Tibial nerve (tissue), 4 donors: ENCODE results near the gene UBE2D2. TPM values are rescaled to one million over a fixed set of nuclear protein-coding genes. Genes with fewer than 3 reads are reported as not detected.
"Not testable (repeated sequence)": the region's sequence is repeated elsewhere in the genome, so short reads cannot be mapped to it uniquely, and the experiment has no call there.

Experiments used
- DNase-seq, 2 donors: peaks; one replicate each; pipeline ENCODE4 v3.0.0-alpha.2; 2019; ENCODE audit warnings: low spot score in 2 of 2
- H3K27ac ChIP-seq, 4 donors: fragments of 200-600 bp; sonication (generic) in 3 of 4; one replicate each; pipeline ENCODE4 v1.5.1; 2017 to 2019; ENCODE audit warnings: mild to moderate bottlenecking in 1 of 4
- H3K27me3 ChIP-seq, 2 donors: fragments of 200-600 bp; sonication (generic) in 1 of 2; one replicate each; pipeline versions ENCODE4 v1.5.1 to v1.6.0; 2017 to 2019
- H3K36me3 ChIP-seq, 3 donors: fragments of 200-600 bp; sonication (generic); one replicate each; pipeline ENCODE4 v1.5.1; 2018 to 2019
- H3K4me1 ChIP-seq, 4 donors: fragments of 200-600 bp; sonication (generic) in 3 of 4; one replicate each; pipeline ENCODE4 v1.5.1; 2017 to 2019
- H3K4me3 ChIP-seq, 4 donors: fragments of 200-600 bp; sonication (generic) in 3 of 4; one replicate each; pipeline ENCODE4 v1.5.1; 2017 to 2019; ENCODE audit warnings: mild to moderate bottlenecking in 1 of 4, moderate library complexity in 1 of 4
- H3K9me3 ChIP-seq, 4 donors: fragments of 200-600 bp; sonication (generic) in 3 of 4; one replicate each; pipeline ENCODE4 v1.5.1; 2017 to 2019
- EP300 ChIP-seq, 2 donors: sonication (generic); formaldehyde crosslinking; IDR thresholded peaks; one replicate each; pipeline ENCODE4 v1.6.1; 2017; ENCODE audit warnings: antibody characterized with exemption in 2 of 2, mild to moderate bottlenecking in 1 of 2
- POLR2A ChIP-seq, 2 donors: fragments of 450-650 bp; IDR thresholded peaks; one replicate each; pipeline ENCODE4 v1.6.1; 2017; ENCODE audit warnings: antibody characterized with exemption in 2 of 2, mild to moderate bottlenecking in 2 of 2, moderate library complexity in 2 of 2
- WGBS, 2 donors: methylation state at CpG; one replicate each; pipeline ENCODE4 v1.1.5; 2018; 5-methylcytosine and 5-hydroxymethylcytosine counted together
- total RNA-seq, 4 donors: library from RNA; depleted of rRNA; stranded (reverse); fragments of >200 nt; gene quantifications; one replicate each; pipeline ENCODE4 v1.1.0, GENCODE V29; 2016
- TF ChIP-seq, protein P1 (sequence below), 5 experiments: fragments of 200-600 bp in 3 of 5; fragments of 450-650 bp in 2 of 5; sonication (generic) in 3 of 5; IDR thresholded peaks; one replicate each; pipeline ENCODE4 v1.5.1; 2016 to 2019; ENCODE audit warnings: antibody characterized with exemption in 5 of 5, mild to moderate bottlenecking in 3 of 5, moderate library complexity in 2 of 5

The UBE2D2 gene
- total RNA-seq, 4 donors from 2014 or later = 85.9 to 118 (median 99.7) TPM

DNA sequence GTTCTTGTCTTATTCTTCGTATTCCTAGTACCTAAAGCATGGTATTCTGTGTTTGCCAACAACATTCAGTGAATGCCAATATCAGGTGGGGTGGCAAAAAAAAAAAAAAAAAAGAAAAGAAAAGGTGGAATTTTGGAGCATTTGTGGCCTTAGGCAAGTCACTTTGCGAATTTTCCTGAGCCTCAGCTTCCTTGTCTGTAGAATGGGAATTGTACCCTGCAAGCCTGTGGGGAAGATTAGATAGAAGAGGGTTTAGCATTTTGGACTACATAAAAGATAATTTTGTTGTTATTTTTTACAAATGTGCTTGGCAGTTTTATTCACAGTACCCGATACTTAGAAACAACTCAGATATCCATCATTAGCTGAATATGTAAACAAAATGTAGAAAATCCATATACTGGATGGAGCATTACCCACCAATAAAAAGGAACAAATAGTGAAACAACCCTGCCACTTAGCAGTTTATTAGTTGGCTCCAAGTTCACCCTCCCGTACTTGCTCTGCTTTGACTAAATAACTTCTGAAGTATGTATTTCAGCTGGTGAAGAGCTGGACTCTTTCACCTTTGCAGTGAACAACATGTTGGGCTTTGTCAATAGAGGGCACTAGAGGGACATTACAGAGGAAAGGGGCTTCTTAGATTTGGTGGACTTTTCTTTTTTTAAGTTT is 13.6 kb downstream of the UBE2D2 start:
- WGBS, 2 donors = 71 to 72% methylated on average over 4 of the region's 4 CpGs
- H3K9me3 ChIP-seq = no peaks in the 10 kb centered on the region
- peak in 1 of 2 donors; percentile 15 for DNase-seq
- peaks cover 0 to 6% (median 0%) of the 10 kb centered on the region in 3 donors for H3K36me3 ChIP-seq
- peaks cover 0 to 86% (median 45%) of the 10 kb centered on the region in 4 donors for H3K4me1 ChIP-seq
- H3K27ac ChIP-seq = no peak overlapping the region
- TF ChIP-seq, protein P1, sequence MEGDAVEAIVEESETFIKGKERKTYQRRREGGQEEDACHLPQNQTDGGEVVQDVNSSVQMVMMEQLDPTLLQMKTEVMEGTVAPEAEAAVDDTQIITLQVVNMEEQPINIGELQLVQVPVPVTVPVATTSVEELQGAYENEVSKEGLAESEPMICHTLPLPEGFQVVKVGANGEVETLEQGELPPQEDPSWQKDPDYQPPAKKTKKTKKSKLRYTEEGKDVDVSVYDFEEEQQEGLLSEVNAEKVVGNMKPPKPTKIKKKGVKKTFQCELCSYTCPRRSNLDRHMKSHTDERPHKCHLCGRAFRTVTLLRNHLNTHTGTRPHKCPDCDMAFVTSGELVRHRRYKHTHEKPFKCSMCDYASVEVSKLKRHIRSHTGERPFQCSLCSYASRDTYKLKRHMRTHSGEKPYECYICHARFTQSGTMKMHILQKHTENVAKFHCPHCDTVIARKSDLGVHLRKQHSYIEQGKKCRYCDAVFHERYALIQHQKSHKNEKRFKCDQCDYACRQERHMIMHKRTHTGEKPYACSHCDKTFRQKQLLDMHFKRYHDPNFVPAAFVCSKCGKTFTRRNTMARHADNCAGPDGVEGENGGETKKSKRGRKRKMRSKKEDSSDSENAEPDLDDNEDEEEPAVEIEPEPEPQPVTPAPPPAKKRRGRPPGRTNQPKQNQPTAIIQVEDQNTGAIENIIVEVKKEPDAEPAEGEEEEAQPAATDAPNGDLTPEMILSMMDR (IDR thresholded peaks at IDR 0.05) = peak in 3 of 5 experiments; percentile 34 to 59 (median 45)
- TF ChIP-seq POLR2A (IDR thresholded peaks at IDR 0.05) = no peak
- H3K4me3 ChIP-seq = no peak overlapping the region
- no peaks in the 10 kb centered on the region for H3K27me3 ChIP-seq

DNA sequence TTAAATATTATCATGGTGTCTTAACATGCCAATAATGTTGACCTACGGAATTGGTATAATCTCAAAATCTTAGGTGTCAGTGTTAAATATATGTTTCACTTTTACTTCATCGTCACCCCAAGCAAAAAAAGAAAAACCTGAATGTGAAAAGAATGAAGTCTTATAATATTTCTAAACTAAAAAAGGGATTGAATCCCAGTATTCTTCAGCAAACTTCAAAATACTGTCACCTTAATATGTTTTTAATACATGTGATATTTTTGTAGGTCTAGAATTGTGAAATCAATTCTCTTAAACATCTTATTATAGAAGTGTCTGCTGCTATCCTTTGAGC is 14.1 kb downstream of the UBE2D2 start:
- 75 to 79% methylated on average over 2 of the region's 2 CpGs for WGBS, 2 donors
- peaks cover 0 to 87% (median 45%) of the 10 kb centered on the region in 4 donors for H3K4me1 ChIP-seq

DNA sequence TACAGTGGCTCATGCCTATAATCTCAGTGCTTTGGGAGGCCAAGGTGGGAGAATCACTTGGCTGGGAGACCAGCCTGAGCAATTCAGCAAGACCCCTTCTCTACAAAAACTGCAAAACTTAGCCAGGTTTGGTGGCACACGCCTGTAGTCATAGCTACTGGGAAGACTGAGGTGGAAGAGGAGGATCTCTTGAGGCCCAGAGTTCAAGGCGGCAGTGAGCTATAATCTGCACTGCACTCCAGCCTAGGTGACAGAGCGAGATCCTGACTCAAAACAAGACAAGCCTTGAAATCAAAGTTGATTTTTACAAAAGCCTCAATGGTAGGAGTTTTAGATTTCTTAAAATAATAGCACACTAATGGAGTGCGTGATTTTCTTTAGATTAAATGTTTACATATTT is 14.6 kb downstream of the UBE2D2 start:
- H3K27me3 ChIP-seq = no peaks in the 10 kb centered on the region
- no peaks in the 10 kb centered on the region for H3K36me3 ChIP-seq
- TF ChIP-seq POLR2A (IDR thresholded peaks at IDR 0.05) = no peak
- no peak for TF ChIP-seq EP300 (IDR thresholded peaks at IDR 0.05)
- TF ChIP-seq, protein P1 (IDR thresholded peaks at IDR 0.05) = no peak
- no peak overlapping the region for H3K27ac ChIP-seq
- DNase-seq = no peak
- no peak overlapping the region for H3K4me3 ChIP-seq
- no peaks in the 10 kb centered on the region for H3K9me3 ChIP-seq
- WGBS, 2 donors = 82 to 85% methylated on average over 4 of the region's 4 CpGs
- peaks cover 0 to 86% (median 43%) of the 10 kb centered on the region in 4 donors for H3K4me1 ChIP-seq

More for the DNA sequence above, 14.1 kb downstream of the UBE2D2 start:
- Histone ChIP-seq H3K36me3 (peaks cover 0 to 2% (median 0%) of the 10 kb centered on the region in 3 donors), H3K4me3 (no peak overlapping the region), H3K27me3 (no peaks in the 10 kb centered on the region), H3K9me3 (no peaks in the 10 kb centered on the region), H3K27ac (no peak overlapping the region)
- TF ChIP-seq POLR2A (IDR thresholded peaks at IDR 0.05) (no peak), EP300 (IDR thresholded peaks at IDR 0.05) (no peak)
- TF ChIP-seq, protein P1 (IDR thresholded peaks at IDR 0.05) = no peak
- no peak for DNase-seq

DNA sequence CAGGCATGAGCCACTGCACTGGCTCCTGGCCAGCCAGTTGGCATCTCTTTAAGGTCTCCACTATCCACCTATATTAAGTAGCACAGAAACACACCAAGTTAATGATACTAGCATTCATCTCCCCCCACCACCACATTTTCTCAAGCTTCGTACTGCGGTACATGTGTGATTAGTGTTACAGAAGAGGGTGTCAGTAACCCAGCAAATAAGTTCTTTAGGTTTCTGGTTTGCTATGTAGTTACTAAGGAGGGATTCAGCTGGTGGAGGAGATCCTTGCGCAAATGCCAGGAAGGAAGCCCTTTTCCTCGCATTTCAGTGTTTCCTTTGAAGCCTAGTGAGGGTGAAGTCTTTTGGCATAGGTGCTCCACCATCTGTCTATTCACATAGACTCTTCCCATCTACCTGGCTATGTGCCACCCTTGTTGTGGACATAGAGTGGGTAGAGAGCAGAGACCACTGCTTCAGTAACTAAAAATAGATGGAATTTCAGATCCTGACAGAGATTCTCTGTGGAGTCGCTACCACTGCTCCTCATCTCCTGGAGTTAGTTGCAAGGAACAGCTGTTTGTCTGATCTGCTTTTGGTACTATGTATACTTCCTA is 16.7 kb downstream of the UBE2D2 start:
- Histone ChIP-seq H3K9me3 (no peaks in the 10 kb centered on the region), H3K4me1 (peaks cover 0 to 65% (median 27%) of the 10 kb centered on the region in 4 donors), H3K27me3 (no peaks in the 10 kb centered on the region), H3K27ac (no peak overlapping the region), H3K36me3 (peaks cover 0 to 7% (median 0%) of the 10 kb centered on the region in 3 donors), H3K4me3 (no peak overlapping the region)
- DNase-seq = no peak
- 70 to 76% methylated on average over 5 of the region's 5 CpGs for WGBS, 2 donors
- no peak for TF ChIP-seq POLR2A (IDR thresholded peaks at IDR 0.05)
- TF ChIP-seq EP300 (IDR thresholded peaks at IDR 0.05) = no peak
- TF ChIP-seq, protein P1 (IDR thresholded peaks at IDR 0.05) = no peak

DNA sequence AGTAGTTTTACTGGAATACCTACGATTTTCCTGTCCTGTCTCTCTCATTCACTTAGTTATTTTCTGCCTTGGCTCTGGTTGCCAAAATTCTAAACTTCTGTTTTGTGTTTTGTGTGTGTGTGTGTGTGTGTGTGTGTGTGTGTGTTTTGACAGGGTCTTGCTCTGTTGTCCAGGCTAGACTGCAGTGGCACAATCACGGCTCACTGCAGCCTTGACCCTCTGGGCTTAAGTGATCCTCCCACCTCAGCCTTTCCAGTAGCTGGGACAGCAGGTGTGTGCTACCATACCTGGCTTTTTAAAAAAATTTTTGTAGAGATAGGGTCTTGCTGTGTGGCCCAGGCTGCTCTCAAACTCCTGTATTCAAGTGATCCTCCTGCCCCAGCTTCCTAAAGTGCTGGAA is 17.2 kb downstream of the UBE2D2 start:
- H3K36me3 ChIP-seq = peaks cover 0 to 7% (median 0%) of the 10 kb centered on the region in 3 donors
- H3K4me3 ChIP-seq = no peak overlapping the region
- no peaks in the 10 kb centered on the region for H3K27me3 ChIP-seq
- peaks cover 0 to 65% (median 26%) of the 10 kb centered on the region in 4 donors for H3K4me1 ChIP-seq
- no peaks in the 10 kb centered on the region for H3K9me3 ChIP-seq
- no peak for DNase-seq
- no peak overlapping the region for H3K27ac ChIP-seq
- TF ChIP-seq POLR2A (IDR thresholded peaks at IDR 0.05) = no peak
- TF ChIP-seq EP300 (IDR thresholded peaks at IDR 0.05) = no peak
- TF ChIP-seq, protein P1 (IDR thresholded peaks at IDR 0.05) = no peak
- WGBS, 2 donors = 39 to 49% methylated on average over 2 of the region's 2 CpGs

DNA sequence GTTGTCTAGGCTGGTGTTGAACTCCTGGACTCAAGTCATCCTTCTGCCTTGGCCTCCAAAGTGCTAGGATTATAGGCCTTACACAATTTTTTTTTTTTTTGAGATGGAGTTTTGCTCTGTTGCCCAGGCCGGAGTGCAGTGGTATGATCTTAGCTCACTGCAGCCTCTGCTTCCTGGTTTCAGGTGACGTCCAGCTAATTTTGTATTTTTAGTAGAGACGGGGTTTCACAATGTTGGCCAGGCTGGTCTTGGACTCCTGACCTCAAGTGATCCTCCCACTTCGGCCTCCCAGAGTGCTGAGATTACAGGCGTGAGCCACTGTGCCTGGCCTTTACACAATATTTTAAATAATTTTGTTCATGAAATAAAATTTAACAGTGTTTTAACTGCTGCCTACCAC is 21.0 kb downstream of the UBE2D2 start:
- DNase-seq, H3K9me3 ChIP-seq, H3K4me3 ChIP-seq, H3K27ac ChIP-seq, H3K27me3 ChIP-seq: not testable (repeated sequence)
- Histone ChIP-seq H3K36me3 (peaks cover 0 to 15% (median 0%) of the 10 kb centered on the region in 3 donors), H3K4me1 (peaks cover 0 to 44% (median 9%) of the 10 kb centered on the region in 4 donors)
- 92 to 93% methylated on average over 5 of the region's 5 CpGs for WGBS, 2 donors
